ENCODE results near the gene PASK.

DNA sequence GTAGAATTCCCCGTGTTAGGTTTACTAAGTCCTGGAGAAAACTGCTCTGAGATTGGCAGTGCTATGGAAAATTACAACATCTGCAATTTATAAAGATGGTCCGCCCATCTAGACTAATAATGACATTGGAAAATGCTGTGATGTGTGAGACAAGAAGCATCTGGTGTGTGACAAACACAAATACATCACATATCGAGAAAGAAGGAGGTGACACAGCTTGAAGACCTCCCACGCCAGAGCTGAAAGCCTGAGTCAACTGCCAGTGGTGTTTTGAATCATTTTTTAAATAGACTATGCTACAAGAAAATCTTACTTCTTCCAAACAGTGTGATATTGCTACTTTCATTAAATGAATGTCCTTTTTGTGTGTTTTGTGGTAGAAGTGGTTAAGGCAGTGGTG is 30.6 kb upstream of the PASK start:
- TF ChIP-seq, protein P1, sequence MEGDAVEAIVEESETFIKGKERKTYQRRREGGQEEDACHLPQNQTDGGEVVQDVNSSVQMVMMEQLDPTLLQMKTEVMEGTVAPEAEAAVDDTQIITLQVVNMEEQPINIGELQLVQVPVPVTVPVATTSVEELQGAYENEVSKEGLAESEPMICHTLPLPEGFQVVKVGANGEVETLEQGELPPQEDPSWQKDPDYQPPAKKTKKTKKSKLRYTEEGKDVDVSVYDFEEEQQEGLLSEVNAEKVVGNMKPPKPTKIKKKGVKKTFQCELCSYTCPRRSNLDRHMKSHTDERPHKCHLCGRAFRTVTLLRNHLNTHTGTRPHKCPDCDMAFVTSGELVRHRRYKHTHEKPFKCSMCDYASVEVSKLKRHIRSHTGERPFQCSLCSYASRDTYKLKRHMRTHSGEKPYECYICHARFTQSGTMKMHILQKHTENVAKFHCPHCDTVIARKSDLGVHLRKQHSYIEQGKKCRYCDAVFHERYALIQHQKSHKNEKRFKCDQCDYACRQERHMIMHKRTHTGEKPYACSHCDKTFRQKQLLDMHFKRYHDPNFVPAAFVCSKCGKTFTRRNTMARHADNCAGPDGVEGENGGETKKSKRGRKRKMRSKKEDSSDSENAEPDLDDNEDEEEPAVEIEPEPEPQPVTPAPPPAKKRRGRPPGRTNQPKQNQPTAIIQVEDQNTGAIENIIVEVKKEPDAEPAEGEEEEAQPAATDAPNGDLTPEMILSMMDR (conservative IDR thresholded peaks at IDR 0.05; ENCODE audit: low read depth, low read length) = no peak
- TF ChIP-seq, protein P2, sequence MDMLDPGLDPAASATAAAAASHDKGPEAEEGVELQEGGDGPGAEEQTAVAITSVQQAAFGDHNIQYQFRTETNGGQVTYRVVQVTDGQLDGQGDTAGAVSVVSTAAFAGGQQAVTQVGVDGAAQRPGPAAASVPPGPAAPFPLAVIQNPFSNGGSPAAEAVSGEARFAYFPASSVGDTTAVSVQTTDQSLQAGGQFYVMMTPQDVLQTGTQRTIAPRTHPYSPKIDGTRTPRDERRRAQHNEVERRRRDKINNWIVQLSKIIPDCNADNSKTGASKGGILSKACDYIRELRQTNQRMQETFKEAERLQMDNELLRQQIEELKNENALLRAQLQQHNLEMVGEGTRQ (IDR thresholded peaks at IDR 0.05; ENCODE audit: low read depth, low read length) = no peak
- TF ChIP-seq POLR2A (IDR thresholded peaks at IDR 0.05; ENCODE audit: low read depth, low read length) = no peak
- TF ChIP-seq CEBPB (IDR thresholded peaks at IDR 0.05; ENCODE audit: low read depth, low read length) = no peak

Data from IMR-90 (cell line).